Measurements from ENCODE around the gene SSMEM1. TPM values are rescaled to one million over a fixed set of nuclear protein-coding genes. Genes with fewer than 3 reads are reported as not detected.

The SSMEM1 gene
- total RNA-seq, 1 donor from 2014 or later, result not detected

- Histone ChIP-seq H3K27me3 (ENCODE audit: control insufficient read depth, insufficient read depth, low read length) (no peaks in the 10 kb centered on the region), H3K4me3 (ENCODE audit: low read depth, low read length) (no peak overlapping the region), H3K36me3 (ENCODE audit: control insufficient read depth, insufficient read depth, low read length) (no peaks in the 10 kb centered on the region)
- DNase-seq (ENCODE audit: low read depth), result no peak
- no peak for TF ChIP-seq CTCF (IDR thresholded peaks at IDR 0.05; ENCODE audit: insufficient read depth, low read length, severe bottlenecking)
- FAIRE-seq, result no peak
Measured at GRCh38 chr7:130187360-130187759, 20.3 kb upstream of the SSMEM1 start.

GRCh38 chr7:130189343-130189742 is 18.3 kb upstream of the SSMEM1 start:
- Histone ChIP-seq H3K36me3 (ENCODE audit: control insufficient read depth, insufficient read depth, low read length) (no peaks in the 10 kb centered on the region), H3K27me3 (ENCODE audit: control insufficient read depth, insufficient read depth, low read length) (no peaks in the 10 kb centered on the region), H3K4me3 (ENCODE audit: low read depth, low read length) (no peak overlapping the region)
- FAIRE-seq (no peak), DNase-seq (ENCODE audit: low read depth) (no peak)
- no peak for TF ChIP-seq CTCF (IDR thresholded peaks at IDR 0.05; ENCODE audit: insufficient read depth, low read length, severe bottlenecking)

- TF ChIP-seq CTCF (IDR thresholded peaks at IDR 0.05; ENCODE audit: insufficient read depth, low read length, severe bottlenecking), result no peak
- H3K36me3 ChIP-seq (ENCODE audit: control insufficient read depth, insufficient read depth, low read length), result peaks cover under 1% of the 10 kb centered on the region
- FAIRE-seq (no peak), DNase-seq (ENCODE audit: low read depth) (no peak)
- H3K27me3 ChIP-seq (ENCODE audit: control insufficient read depth, insufficient read depth, low read length), result no peaks in the 10 kb centered on the region
- no peak overlapping the region for H3K4me3 ChIP-seq (ENCODE audit: low read depth, low read length)
Measured at GRCh38 chr7:130191791-130192190, 15.9 kb upstream of the SSMEM1 start.

GRCh38 chr7:130195396-130195795 is 12.3 kb upstream of the SSMEM1 start:
- DNase-seq (ENCODE audit: low read depth) (no peak), FAIRE-seq (no peak)
- Histone ChIP-seq H3K36me3 (ENCODE audit: control insufficient read depth, insufficient read depth, low read length) (peaks cover 2% of the 10 kb centered on the region), H3K4me3 (ENCODE audit: low read depth, low read length) (no peak overlapping the region), H3K27me3 (ENCODE audit: control insufficient read depth, insufficient read depth, low read length) (no peaks in the 10 kb centered on the region)
- no peak for TF ChIP-seq CTCF (IDR thresholded peaks at IDR 0.05; ENCODE audit: insufficient read depth, low read length, severe bottlenecking)

GRCh38 chr7:130196476-130196875 is 11.2 kb upstream of the SSMEM1 start:
- Histone ChIP-seq H3K27me3 (ENCODE audit: control insufficient read depth, insufficient read depth, low read length) (no peaks in the 10 kb centered on the region), H3K4me3 (ENCODE audit: low read depth, low read length) (no peak overlapping the region), H3K36me3 (ENCODE audit: control insufficient read depth, insufficient read depth, low read length) (peaks cover 2% of the 10 kb centered on the region)
- FAIRE-seq (no peak), DNase-seq (ENCODE audit: low read depth) (no peak)
- TF ChIP-seq CTCF (IDR thresholded peaks at IDR 0.05; ENCODE audit: insufficient read depth, low read length, severe bottlenecking), result no peak

GRCh38 chr7:130197094-130197493 is 10.6 kb upstream of the SSMEM1 start:
- Histone ChIP-seq H3K27me3 (ENCODE audit: control insufficient read depth, insufficient read depth, low read length) (no peaks in the 10 kb centered on the region), H3K36me3 (ENCODE audit: control insufficient read depth, insufficient read depth, low read length) (peaks cover 4% of the 10 kb centered on the region), H3K4me3 (ENCODE audit: low read depth, low read length) (no peak overlapping the region)
- no peak for TF ChIP-seq CTCF (IDR thresholded peaks at IDR 0.05; ENCODE audit: insufficient read depth, low read length, severe bottlenecking)
- FAIRE-seq (no peak), DNase-seq (ENCODE audit: low read depth) (no peak)
